KG1 (cell line): ENCODE measurements around the gene AVP.

Experiments
- DNase-seq: peaks from one replicate; lab custom pipeline; 2025; lab: John Stamatoyannopoulos, UW

AVP gene

GRCh38 chr20:3109350-3110302 lies 25.1 kb upstream of the AVP start:
- no peak for DNase-seq

GRCh38 chr20:3107464-3108025 lies 23.0 kb upstream of the AVP start:
- no peak for DNase-seq

GRCh38 chr20:3106658-3107463 lies 22.3 kb upstream of the AVP start:
- no peak for DNase-seq

- DNase-seq: no peak
These were observed 21.7 kb upstream of the AVP start for GRCh38 chr20:3106185-3106584.

GRCh38 chr20:3105256-3106137 lies 21.0 kb upstream of the AVP start:
- no peak for DNase-seq

- no peak for DNase-seq
These were observed 19.0 kb upstream of the AVP start for GRCh38 chr20:3103369-3104032.

GRCh38 chr20:3102575-3103368 lies 18.2 kb upstream of the AVP start:
- DNase-seq: no peak

- no peak for DNase-seq
These were observed 17.4 kb upstream of the AVP start for GRCh38 chr20:3101737-3102574.

- DNase-seq: no peak
These were observed 16.7 kb upstream of the AVP start for GRCh38 chr20:3101251-3101650.

- DNase-seq: no peak
These were observed 16.0 kb upstream of the AVP start for GRCh38 chr20:3100480-3100879.

- no peak for DNase-seq
These were observed 10.5 kb upstream of the AVP start for GRCh38 chr20:3094848-3095629.

- DNase-seq: peak; percentile 74
These were observed 9.4 kb upstream of the AVP start for GRCh38 chr20:3093861-3094361.

- no peak for DNase-seq
These were observed 8.3 kb upstream of the AVP start for GRCh38 chr20:3092611-3093379.

- peak; percentile 44 for DNase-seq
These were observed 6.0 kb upstream of the AVP start for GRCh38 chr20:3090565-3090964.

- DNase-seq: no peak
These were observed 3.5 kb upstream of the AVP start for GRCh38 chr20:3088031-3088430.

GRCh38 chr20:3085571-3086072 lies 1.1 kb upstream of the AVP start:
- no peak for DNase-seq

- no peak for DNase-seq
These were observed 449 bp upstream of the AVP start for GRCh38 chr20:3084986-3085360.
